HG03095 (cell line): ENCODE results near the gene ANO7.

Experiments used
- ATAC-seq: cut with Tn5 transposase; IDR thresholded peaks from one replicate; pipeline ENCODE4 v1.9.1; 2021; ENCODE audit warnings: moderate library complexity; ENCODE audit not compliant: unreplicated experiment

Gene ANO7

GRCh38 chr2:241204490-241204889 is 16.0 kb downstream of the ANO7 start:
- ATAC-seq, result no peak

GRCh38 chr2:241205086-241205485 is 16.6 kb downstream of the ANO7 start:
- no peak for ATAC-seq

DNA sequence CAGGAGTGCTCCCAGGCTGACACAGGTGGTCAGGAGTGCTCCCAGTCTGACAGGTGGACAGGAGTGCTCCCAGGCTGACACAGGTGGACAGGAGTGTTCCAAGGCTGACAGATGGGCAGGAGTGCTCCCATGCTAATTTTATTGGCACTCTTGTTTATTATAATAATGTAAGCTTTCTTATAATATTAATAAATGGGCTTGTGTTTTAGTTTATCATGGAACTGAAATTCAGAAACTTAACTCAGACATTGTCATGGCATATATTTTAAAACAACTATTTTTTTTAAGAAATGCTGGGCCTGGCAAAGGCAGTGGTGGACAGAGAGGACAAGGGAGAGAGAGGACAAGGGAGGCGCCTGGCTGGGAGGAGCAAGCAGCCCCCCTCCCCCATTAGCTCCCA is 18.7 kb downstream of the ANO7 start:
- no peak for ATAC-seq

DNA sequence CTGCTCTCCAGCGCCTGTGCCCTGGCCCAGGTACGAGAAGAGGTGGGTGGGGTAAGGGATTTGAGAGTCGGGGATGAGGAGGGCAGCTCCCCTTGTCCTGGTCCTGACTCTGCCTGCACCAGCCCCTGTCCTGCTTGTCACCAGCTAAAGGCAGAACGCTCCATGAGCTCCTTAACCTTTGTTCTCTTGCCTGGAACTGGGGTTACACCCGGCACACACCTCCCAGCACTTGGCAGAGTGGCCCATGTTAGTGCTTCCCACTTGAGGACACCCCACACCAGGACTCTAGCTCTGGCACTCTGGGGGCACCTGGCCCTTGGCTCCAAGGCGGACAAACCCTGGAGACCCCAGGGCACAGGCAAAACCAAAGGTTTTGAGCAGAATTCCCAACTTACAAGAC is 19.2 kb downstream of the ANO7 start:
- ATAC-seq, result no peak

GRCh38 chr2:241208058-241208457 is 19.6 kb downstream of the ANO7 start:
- no peak for ATAC-seq

DNA sequence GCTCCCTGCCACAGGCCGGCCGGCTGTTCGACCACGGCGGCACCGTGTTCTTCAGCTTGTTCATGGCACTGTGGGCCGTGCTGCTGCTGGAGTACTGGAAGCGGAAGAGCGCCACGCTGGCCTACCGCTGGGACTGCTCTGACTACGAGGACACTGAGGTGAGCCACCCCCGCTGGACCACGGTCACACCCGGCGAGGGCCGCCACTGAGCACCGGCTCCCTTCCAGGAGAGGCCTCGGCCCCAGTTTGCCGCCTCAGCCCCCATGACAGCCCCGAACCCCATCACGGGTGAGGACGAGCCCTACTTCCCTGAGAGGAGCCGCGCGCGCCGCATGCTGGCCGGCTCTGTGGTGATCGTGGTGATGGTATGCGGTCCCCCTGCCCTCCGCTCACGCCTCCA is 20.8 kb downstream of the ANO7 start:
- no peak for ATAC-seq

GRCh38 chr2:241211276-241211675 is 22.8 kb downstream of the ANO7 start:
- ATAC-seq, result no peak

DNA sequence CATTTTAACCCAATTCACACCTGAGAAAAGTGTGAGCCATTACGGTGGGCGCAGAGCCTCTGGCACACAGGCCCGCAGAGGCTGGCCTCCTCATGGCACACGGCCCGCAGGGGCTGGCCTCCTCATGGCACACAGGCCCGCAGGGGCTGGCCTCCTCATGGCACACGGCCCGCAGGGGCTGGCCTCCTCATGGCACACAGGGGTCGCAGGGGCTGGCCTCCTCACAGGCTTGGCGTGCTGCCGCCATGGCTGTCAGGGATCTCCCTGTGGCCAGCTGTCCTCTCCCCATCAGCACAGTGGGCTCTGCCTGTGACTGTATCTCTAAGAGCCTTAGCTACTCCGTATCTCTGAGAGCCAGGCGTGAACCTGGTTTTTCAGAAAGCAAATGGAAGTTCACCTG is 24.6 kb downstream of the ANO7 start:
- ATAC-seq, result no peak

DNA sequence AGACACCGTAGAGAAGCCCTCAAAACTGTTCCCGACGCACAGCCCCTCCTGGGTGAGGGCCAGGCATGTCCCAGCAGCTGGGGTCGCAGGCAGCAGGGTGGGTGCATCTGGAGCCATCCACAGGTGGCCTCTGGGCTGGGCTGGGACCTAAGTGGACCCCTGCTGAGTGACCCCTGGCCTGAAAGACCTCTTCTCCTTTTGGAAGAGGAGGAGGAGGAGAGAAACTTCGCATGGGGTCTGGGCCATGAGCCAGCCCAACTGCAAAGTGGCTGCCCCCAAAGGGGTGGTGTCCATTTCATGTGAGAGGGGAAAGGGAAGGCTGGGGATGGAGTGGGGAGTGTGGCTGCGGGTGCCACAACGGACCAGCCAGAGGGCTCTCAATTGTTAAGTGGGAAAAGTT is 25.1 kb downstream of the ANO7 start:
- ATAC-seq, result no peak

GRCh38 chr2:241214209-241214608 is 25.7 kb downstream of the ANO7 start:
- no peak for ATAC-seq

- no peak for ATAC-seq
Observed at GRCh38 chr2:241214766-241215165, 26.3 kb downstream of the ANO7 start.

DNA sequence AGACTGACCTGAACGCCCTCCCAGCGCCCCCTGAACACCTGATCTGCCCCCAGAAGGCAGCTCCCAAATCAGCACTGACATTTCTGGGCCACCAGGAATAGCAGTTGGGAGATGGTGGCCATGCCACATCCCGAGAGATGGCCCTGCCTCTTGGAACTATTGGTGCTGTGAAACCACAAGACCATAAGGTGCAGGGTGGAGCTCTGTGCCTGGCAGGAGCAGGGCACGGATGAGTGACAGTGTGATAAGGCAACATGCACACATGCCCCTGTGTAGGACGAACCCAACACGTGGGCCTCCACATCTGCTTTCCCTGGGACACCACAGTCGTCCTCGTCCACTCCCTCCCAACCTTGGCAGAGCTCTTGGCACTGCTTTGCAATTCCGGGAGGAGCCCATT is 26.9 kb downstream of the ANO7 start:
- ATAC-seq, result no peak

DNA sequence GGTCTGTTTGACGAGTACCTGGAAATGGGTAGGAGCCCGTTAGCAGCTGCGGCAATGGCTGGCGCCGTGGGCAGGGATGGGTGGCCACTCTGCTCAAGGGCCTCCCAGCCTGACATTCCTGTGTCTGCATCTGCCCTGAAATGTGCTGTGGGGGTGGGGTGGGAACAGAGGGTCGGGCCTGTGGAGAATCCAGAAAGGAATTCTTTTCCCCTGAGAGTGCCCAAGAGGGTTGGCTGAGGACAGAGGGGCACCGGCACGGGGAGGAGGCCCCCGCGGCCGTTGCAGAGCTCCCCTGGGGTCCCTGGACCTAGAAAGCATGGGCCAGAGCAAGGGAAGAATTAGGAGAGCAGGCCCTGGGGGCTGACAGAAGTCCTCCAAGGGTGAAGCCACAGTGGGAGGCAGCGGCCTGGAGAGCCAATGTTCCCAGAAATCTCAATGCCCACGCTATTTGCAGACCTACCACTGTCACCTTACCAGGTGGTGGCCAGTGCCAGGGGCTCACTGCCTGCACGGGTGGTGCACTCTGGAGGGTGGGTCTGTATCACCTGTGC is 27.8 kb downstream of the ANO7 start:
- no peak for ATAC-seq

GRCh38 chr2:241217320-241218031 is 29.0 kb downstream of the ANO7 start:
- peak; percentile 48 for ATAC-seq

GRCh38 chr2:241218131-241219029 is 29.9 kb downstream of the ANO7 start:
- no peak for ATAC-seq

DNA sequence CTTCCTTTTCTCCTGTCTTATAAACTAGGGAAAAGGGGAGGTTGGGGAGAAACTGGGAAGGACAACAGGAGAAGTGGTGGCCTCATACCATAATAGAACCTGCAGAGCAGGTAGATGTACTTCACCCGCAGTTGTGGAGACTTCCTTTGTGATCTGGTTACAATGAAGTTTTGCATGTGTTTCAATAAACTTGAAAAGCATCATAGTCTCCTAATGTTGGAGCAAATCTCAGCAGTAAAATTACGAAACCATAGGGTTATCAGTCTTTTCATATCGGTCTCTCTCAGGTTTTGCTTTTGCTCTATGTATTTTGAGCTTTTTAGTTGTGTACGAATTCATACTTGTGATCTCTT is 30.5 kb downstream of the ANO7 start:
- no peak for ATAC-seq

DNA sequence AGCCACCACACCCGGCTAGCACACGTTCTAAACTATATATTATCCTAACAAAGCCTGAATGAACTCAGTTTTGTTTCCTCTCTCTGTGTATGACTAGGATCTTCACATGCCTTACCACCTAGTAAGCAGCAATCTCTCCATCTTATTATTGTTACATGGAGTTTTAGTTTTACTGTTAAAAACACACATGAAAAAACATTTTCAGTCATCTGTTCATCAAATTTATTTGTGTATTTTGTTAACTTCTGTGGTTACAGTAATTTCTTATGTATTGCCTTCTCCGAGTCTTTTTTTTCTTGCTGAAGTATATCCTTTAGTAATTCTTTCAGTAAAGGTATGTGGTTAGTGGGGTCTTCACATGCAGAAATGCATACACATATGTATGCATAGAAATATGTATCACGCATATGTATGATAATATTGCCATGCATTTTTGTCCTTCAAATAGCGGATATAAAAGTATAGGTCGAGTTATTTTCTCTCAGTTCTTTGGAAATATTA is 31.4 kb downstream of the ANO7 start:
- ATAC-seq, result no peak

- no peak for ATAC-seq
Observed at GRCh38 chr2:241223211-241224017, 34.9 kb downstream of the ANO7 start.

DNA sequence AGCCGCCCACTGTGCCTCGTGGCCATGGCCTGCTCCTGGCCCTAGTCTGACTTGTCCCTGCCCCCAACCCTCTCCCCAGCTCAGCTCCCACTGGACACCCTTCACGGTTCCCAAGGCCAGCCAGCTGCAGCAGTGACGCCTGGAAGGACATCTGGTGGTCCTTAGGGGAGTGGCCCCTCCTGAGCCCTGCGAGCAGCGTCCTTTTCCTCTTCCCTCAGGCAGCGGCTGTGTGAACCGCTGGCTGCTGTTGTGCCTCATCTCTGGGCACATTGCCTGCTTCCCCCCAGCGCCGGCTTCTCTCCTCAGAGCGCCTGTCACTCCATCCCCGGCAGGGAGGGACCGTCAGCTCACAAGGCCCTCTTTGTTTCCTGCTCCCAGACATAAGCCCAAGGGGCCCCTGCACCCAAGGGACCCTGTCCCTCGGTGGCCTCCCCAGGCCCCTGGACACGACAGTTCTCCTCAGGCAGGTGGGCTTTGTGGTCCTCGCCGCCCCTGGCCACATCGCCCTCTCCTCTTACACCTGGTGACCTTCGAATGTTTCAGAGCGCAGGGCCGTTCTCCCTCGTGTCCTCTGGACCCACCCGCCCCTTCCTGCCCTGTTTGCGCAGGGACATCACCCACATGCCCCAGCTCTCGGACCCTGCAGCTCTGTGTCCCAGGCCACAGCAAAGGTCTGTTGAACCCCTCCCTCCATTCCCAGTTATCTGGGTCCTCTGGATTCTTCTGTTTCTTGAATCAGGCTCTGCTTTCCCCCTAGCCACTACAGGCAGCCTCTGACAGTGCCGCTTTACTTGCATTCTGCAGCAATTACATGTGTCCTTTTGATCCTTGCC is 35.8 kb downstream of the ANO7 start:
- ATAC-seq, result no peak

DNA sequence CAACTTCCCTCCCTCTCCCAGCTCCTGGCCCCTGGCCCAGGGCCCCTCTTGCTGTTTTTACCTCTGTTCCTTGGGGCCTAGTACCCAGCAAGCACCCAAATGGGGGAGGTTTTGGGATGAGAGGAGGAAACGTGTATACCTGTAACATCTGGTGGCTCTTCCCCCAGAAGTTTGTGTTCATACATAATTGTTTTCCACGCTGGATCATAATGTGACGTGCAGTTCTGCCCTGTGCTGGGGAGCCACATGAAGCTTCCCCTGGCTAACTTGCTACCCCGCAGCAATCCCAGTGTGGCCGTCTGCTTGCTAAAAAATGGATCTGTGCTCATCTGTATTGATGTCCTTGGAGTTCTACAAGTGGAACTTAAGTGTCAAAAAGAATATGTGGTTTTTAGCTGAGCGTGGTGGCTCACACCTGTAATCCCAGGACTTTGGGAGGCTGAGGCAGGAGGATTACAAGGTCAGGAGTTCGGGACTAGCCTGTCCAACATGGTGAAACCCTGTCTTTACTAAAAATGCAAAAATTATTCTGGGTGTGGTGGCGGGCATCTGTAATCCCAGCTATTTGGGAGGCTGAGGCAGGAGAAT is 36.5 kb downstream of the ANO7 start:
- ATAC-seq, result no peak
